GM12878 (cell line): ENCODE measurements around the gene RADIL. TPM values are rescaled to one million over a fixed set of nuclear protein-coding genes. Genes with fewer than 3 reads are reported as not detected.

Experiments
- ATAC-seq: fragments of 200-7000 bp; cut with Tn5 transposase; 3 replicates; pipeline ENCODE4 v1.9.1; 2020; ENCODE audit warnings: mild to moderate bottlenecking, moderate library complexity
- BruUV-seq: library from RNA; stranded (reverse); fragments of 400-500 nt; replicated peaks from 2 replicates; lab custom pipeline; 2021; lab: Mats Ljungman, UMichigan
- CTCF ChIA-PET: fragments of 300-600 bp; sonication (Branson Sonifier 250); formaldehyde crosslinking; extraction: SDS; loops from one replicate; lab custom pipeline; 2021; ENCODE audit warnings: inconsistent platforms; lab: Yijun Ruan, JAX
- POLR2A ChIA-PET: fragments of 350-600 bp; formaldehyde crosslinking; extraction: SDS; loops from one replicate; lab custom pipeline; 2021; ENCODE audit warnings: inconsistent platforms; lab: Charles Lee
- RAD21 ChIA-PET: fragments of 300-600 bp; sonication (Branson Sonifier 250); formaldehyde crosslinking; loops from one replicate; lab custom pipeline; 2023; ENCODE audit warnings: antibody characterized with exemption; ENCODE audit not compliant: unreplicated experiment; lab: Charles Lee
- SMC1A ChIA-PET: fragments of 300-600 bp; sonication (Branson Sonifier 250); formaldehyde crosslinking; loops from one replicate; lab custom pipeline; 2023; ENCODE audit not compliant: unreplicated experiment, uncharacterized antibody; lab: Charles Lee
- DNase-seq: peaks from one replicate; pipeline ENCODE4 v3.0.0-alpha.2; 2011; ENCODE audit warnings: low read depth, low spot score
- FAIRE-seq: peaks from 3 replicates; lab custom pipeline; 2011; peaks lifted over from hg19 to GRCh38; lab: Jason Lieb, UNC
- H2AFZ ChIP-seq: 2 replicates; pipeline ENCODE4 v1.6.0; 2011; ENCODE audit warnings: low read depth, low read length, control low read depth; ENCODE audit not compliant: control insufficient read depth
- H3K27ac ChIP-seq: 2 replicates; pipeline ENCODE4 v1.5.1; 2011; ENCODE audit warnings: control low read depth; ENCODE audit not compliant: control insufficient read depth, insufficient read depth
- H3K27me3 ChIP-seq, 2 experiments: replicated peaks in 1 of 2; 2 replicates each; pipeline versions ENCODE4 v1.6.0 to v1.6.1; 2011; ENCODE audit warnings: low read length in 1 of 2; ENCODE audit not compliant: control insufficient read depth in 2 of 2, insufficient read depth in 2 of 2
- H3K36me3 ChIP-seq, 2 experiments: 2 replicates each; pipeline ENCODE4 v1.5.1; 2011; ENCODE audit warnings: low read length in 1 of 2; ENCODE audit not compliant: control insufficient read depth in 2 of 2, insufficient read depth in 2 of 2
- H3K4me1 ChIP-seq: 2 replicates; pipeline ENCODE4 v1.6.1; 2011; ENCODE audit warnings: mild to moderate bottlenecking, low read length, moderate library complexity, mixed read lengths; ENCODE audit not compliant: control insufficient read depth, insufficient read depth
- H3K4me2 ChIP-seq: 2 replicates; pipeline ENCODE4 v1.6.0; 2011; ENCODE audit warnings: control low read depth; ENCODE audit not compliant: control insufficient read depth, insufficient read depth
- H3K4me3 ChIP-seq: fragments of 200-600 bp; sonication (generic); 2 replicates; pipeline ENCODE4 v1.5.1; 2016
- H3K79me2 ChIP-seq: 2 replicates; pipeline ENCODE4 v1.6.0; 2011; ENCODE audit warnings: low read length; ENCODE audit not compliant: control insufficient read depth, insufficient read depth
- H3K9ac ChIP-seq: 2 replicates; pipeline ENCODE4 v1.8.0; 2011; ENCODE audit warnings: low read length, control low read depth, mixed read lengths; ENCODE audit not compliant: control insufficient read depth, insufficient read depth
- H3K9me3 ChIP-seq: replicated peaks from 3 replicates; pipeline ENCODE4 v1.5.1; 2011; ENCODE audit warnings: mild to moderate bottlenecking, low read length; ENCODE audit not compliant: control insufficient read depth, insufficient read depth
- H4K20me1 ChIP-seq: 2 replicates; pipeline ENCODE4 v1.6.0; 2011; ENCODE audit not compliant: control insufficient read depth, insufficient read depth
- CTCF ChIP-seq, 3 experiments: IDR thresholded peaks in 2 of 3; conservative IDR thresholded peaks in 1 of 3; 2 replicates each; pipeline ENCODE4 v1.5.1; 2011; ENCODE audit warnings: low read depth in 3 of 3, low read length in 3 of 3, mild to moderate bottlenecking in 3 of 3, control low read depth in 2 of 3, moderate library complexity in 2 of 3, inconsistent platforms in 1 of 3, mixed read lengths in 1 of 3; ENCODE audit not compliant: control insufficient read depth in 2 of 3, insufficient read depth in 1 of 3; ENCODE audit errors: extremely low read depth in 1 of 3
- EGR1 ChIP-seq, 2 experiments: IDR thresholded peaks; 1 replicate in 1 of 2; 2 replicates in 1 of 2; pipeline ENCODE4 v1.6.1; 2011 to 2012; ENCODE audit warnings: low read depth in 2 of 2, low read length in 2 of 2, borderline replicate concordance in 1 of 2, mild to moderate bottlenecking in 1 of 2, moderate library complexity in 1 of 2
- FOXK2 ChIP-seq: fragments of 450-650 bp; IDR thresholded peaks from 2 replicates; pipeline ENCODE4 v1.6.1; 2017; ENCODE audit warnings: mild to moderate bottlenecking, moderate library complexity
- IKZF2 ChIP-seq, 2 experiments: fragments of 450-650 bp; IDR thresholded peaks; 2 replicates each; pipeline ENCODE4 v1.6.1; 2017; ENCODE audit warnings: mild to moderate bottlenecking in 2 of 2, moderate library complexity in 2 of 2
- NFXL1 ChIP-seq: fragments of 450-650 bp; IDR thresholded peaks from 2 replicates; pipeline ENCODE4 v1.6.1; 2017; ENCODE audit warnings: antibody characterized with exemption, mild to moderate bottlenecking, borderline replicate concordance
- NFYB ChIP-seq: IDR thresholded peaks from 2 replicates; pipeline ENCODE4 v1.6.1; 2011; ENCODE audit warnings: low read depth, mild to moderate bottlenecking, low read length, improper control_type of control experiment, moderate library complexity; ENCODE audit not compliant: insufficient read depth
- STAT1 ChIP-seq: fragments of 450-650 bp; conservative IDR thresholded peaks from 2 replicates; pipeline ENCODE4 v1.6.1; 2014; ENCODE audit warnings: antibody characterized with exemption, mild to moderate bottlenecking
- STAT3 ChIP-seq: IDR thresholded peaks from 2 replicates; pipeline ENCODE4 v1.6.1; 2011; ENCODE audit warnings: low read depth, low read length, improper control_type of control experiment
- WRNIP1 ChIP-seq: IDR thresholded peaks from 2 replicates; pipeline ENCODE4 v1.6.1; 2011; ENCODE audit warnings: low read depth, low read length, improper control_type of control experiment, borderline replicate concordance
- YBX1 ChIP-seq: fragments of 450-650 bp; IDR thresholded peaks from 2 replicates; pipeline ENCODE4 v1.6.1; 2016; ENCODE audit warnings: antibody characterized with exemption
- WGBS: methylation state at CpG from one replicate; pipeline ENCODE4 v1.1.6; 2016; ENCODE audit warnings: low lambda C conversion rate; ENCODE audit not compliant: insufficient replicate concordance, insufficient coverage; ENCODE audit errors: missing lambda C conversion rate; 5-methylcytosine and 5-hydroxymethylcytosine counted together
- in situ Hi-C: fragments of 300-500 bp; cut with MboI; formaldehyde crosslinking; loops from 9 replicates; pipeline ENCODE4 v1.14.3; 2018; ENCODE audit warnings: mixed read lengths
- intact Hi-C: fragments of 100-400 bp; cut with micrococcal nuclease; formaldehyde crosslinking; loops from one replicate; pipeline ENCODE4 v1.14.2; 2022; ENCODE audit not compliant: unreplicated experiment
- polyA plus RNA-seq, 11 experiments: library from polyadenylated mRNA; depleted of rRNA in 4 of 11; unstranded in 6 of 11; stranded (reverse) in 5 of 11; fragments of >200 nt; fragmentation: Nextera tagmentation in 4 of 11; fragmentation: Illumina TruSeq in 1 of 11; extraction: Ambion mirVana in 4 of 11; extraction: Trizol in 1 of 11; gene quantifications; 1 replicate in 1 of 11; 2 replicates in 10 of 11; pipeline versions ENCODE4 v1.2.1 to v1.2.3, GENCODE V29; 2011 to 2016; ENCODE audit warnings: inconsistent platforms in 2 of 11, missing spikeins in 2 of 11, low read depth in 1 of 11
- total RNA-seq, 4 experiments: library from RNA; depleted of rRNA in 3 of 4; stranded (reverse); fragments of >200 nt in 3 of 4; fragmentation: Illumina TruSeq in 1 of 4; extraction: Trizol in 1 of 4; gene quantifications; 2 replicates each; pipeline versions ENCODE4 v1.2.1 to v1.2.3, GENCODE V29; 2013 to 2021
- TF ChIP-seq, protein P1 (sequence below): fragments of 450-650 bp; formaldehyde crosslinking; IDR thresholded peaks from 2 replicates; pipeline ENCODE4 v1.4.0; 2020; ENCODE audit warnings: mild to moderate bottlenecking, moderate library complexity
- TF ChIP-seq, protein P2 (sequence below): fragments of 450-650 bp; formaldehyde crosslinking; IDR thresholded peaks from 2 replicates; pipeline ENCODE4 v1.4.0; 2022; ENCODE audit warnings: mild to moderate bottlenecking, moderate library complexity

Gene RADIL
- total and polyA plus RNA-seq, 10 of the 15 experiments (the other 5 are each of a cell fraction or from before 2014, with no cell fraction given) = 0.05 to 0.06 TPM; not detected in 8

DNA sequence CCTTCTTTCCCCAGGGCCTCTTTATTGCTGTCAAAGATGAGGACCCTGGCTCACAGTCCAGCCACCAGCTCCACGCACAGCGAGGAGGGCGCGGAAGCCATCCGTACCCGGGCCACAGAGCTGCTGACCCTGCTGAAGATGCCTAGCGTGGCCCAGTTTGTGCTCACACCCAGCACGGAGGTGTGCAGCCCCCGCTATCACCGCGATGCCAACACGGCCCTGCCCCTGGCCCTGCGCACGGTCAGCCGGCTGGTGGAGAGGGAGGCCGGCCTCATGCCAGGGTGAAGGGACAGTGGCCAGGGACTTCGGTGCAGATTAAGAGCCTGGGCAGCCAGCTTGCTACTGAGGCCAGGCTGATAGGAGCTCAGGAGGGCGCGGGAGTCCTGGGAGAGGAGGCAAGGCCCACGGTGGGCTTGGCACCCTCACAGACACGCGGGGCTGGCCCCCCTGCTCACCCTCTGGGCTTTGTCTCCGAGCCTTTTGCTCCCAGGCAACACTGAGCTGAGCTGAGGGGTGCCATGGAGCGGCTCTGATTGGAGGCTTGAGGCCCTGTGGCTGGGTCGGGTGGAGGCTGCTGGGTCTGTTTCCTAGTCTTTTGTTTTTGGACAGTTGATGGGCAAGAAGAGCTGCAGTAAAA is 92.3 kb downstream of the RADIL start:
- Histone ChIP-seq H3K36me3 (peaks cover 1 to 22% of the 10 kb centered on the region in 2 experiments; a peak in 3 of 4 replicates), H3K4me1 (no peaks in the 10 kb centered on the region), H2AFZ (no peak overlapping the region), H3K79me2 (no peaks in the 10 kb centered on the region), H3K9me3 (no peaks in the 10 kb centered on the region; the same call in 2 of the 3 replicates), H3K27me3 (no peaks in the 10 kb centered on the region), H3K4me3 (no peak overlapping the region), H3K4me2 (no peak overlapping the region), H3K27ac (no peak overlapping the region), H4K20me1 (no peaks in the 10 kb centered on the region), H3K9ac (no peak overlapping the region)
- 99% methylated on average over 25 of the region's 25 CpGs for WGBS
- ChIA-PET SMC1A (no interaction called here), CTCF (interaction anchor here (1.1 to 1.7 kb wide), 2 partner anchors 14 to 15 kb away, joined by 4 to 5 read pairs; partner anchors contain the start of gene AP5Z1), POLR2A (interaction anchor here (0.7 kb wide), 1 partner anchor 142 kb away, joined by 3 read pairs; no protein-coding TSS in a partner anchor), RAD21 (interaction anchor here (0.6 kb wide), 1 partner anchor 298 kb away, joined by 3 read pairs; no protein-coding TSS in a partner anchor)
- intact Hi-C loops (loop anchor here (10.0 kb wide), 1 partner anchor 184 kb away; no protein-coding TSS in a partner anchor), in situ Hi-C loops (no loop called here)
- BruUV-seq = no TSS peak
- ATAC-seq = no peak
- FAIRE-seq = no peak
- DNase-seq = no peak
- TF ChIP-seq NFXL1 (no peak), EGR1 (IDR thresholded peaks at IDR 0.05; ENCODE audit: borderline replicate concordance in 1 of 2, low read depth in 2 of 2, low read length in 2 of 2) (no peak), FOXK2 (no peak), IKZF2 (IDR thresholded peaks at IDR 0.05) (no peak), STAT1 (no peak), STAT3 (no peak), YBX1 (no peak), NFYB (no peak), WRNIP1 (no peak), CTCF (IDR thresholded peaks at IDR 0.05 in 2 of 3, conservative IDR thresholded peaks at IDR 0.05 in 1 of 3; ENCODE audit: control insufficient read depth in 2 of 3, extremely low read depth in 1 of 3, insufficient read depth in 1 of 3, low read depth in 3 of 3, low read length in 3 of 3) (no peak)
- TF ChIP-seq, protein P1, sequence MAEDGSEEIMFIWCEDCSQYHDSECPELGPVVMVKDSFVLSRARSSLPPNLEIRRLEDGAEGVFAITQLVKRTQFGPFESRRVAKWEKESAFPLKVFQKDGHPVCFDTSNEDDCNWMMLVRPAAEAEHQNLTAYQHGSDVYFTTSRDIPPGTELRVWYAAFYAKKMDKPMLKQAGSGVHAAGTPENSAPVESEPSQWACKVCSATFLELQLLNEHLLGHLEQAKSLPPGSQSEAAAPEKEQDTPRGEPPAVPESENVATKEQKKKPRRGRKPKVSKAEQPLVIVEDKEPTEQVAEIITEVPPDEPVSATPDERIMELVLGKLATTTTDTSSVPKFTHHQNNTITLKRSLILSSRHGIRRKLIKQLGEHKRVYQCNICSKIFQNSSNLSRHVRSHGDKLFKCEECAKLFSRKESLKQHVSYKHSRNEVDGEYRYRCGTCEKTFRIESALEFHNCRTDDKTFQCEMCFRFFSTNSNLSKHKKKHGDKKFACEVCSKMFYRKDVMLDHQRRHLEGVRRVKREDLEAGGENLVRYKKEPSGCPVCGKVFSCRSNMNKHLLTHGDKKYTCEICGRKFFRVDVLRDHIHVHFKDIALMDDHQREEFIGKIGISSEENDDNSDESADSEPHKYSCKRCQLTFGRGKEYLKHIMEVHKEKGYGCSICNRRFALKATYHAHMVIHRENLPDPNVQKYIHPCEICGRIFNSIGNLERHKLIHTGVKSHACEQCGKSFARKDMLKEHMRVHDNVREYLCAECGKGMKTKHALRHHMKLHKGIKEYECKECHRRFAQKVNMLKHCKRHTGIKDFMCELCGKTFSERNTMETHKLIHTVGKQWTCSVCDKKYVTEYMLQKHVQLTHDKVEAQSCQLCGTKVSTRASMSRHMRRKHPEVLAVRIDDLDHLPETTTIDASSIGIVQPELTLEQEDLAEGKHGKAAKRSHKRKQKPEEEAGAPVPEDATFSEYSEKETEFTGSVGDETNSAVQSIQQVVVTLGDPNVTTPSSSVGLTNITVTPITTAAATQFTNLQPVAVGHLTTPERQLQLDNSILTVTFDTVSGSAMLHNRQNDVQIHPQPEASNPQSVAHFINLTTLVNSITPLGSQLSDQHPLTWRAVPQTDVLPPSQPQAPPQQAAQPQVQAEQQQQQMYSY (CRISPR knock-in tag) = no peak
- TF ChIP-seq, protein P2, sequence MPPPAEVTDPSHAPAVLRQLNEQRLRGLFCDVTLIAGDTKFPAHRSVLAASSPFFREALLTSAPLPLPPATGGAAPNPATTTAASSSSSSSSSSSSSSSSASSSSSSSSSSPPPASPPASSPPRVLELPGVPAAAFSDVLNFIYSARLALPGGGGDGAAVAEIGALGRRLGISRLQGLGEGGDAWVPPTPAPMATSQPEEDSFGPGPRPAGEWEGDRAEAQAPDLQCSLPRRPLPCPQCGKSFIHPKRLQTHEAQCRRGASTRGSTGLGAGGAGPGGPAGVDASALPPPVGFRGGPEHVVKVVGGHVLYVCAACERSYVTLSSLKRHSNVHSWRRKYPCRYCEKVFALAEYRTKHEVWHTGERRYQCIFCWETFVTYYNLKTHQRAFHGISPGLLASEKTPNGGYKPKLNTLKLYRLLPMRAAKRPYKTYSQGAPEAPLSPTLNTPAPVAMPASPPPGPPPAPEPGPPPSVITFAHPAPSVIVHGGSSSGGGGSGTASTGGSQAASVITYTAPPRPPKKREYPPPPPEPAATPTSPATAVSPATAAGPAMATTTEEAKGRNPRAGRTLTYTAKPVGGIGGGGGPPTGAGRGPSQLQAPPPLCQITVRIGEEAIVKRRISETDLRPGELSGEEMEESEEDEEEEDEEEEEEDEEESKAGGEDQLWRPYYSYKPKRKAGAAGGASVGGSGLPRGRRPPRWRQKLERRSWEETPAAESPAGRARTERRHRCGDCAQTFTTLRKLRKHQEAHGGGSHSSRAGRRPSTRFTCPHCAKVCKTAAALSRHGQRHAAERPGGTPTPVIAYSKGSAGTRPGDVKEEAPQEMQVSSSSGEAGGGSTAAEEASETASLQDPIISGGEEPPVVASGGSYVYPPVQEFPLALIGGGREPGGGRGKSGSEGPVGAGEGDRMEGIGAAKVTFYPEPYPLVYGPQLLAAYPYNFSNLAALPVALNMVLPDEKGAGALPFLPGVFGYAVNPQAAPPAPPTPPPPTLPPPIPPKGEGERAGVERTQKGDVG = no peak
